ENCODE measurements around the gene PHC2.

PHC2 gene

GRCh38 chr1:33372677-33373076 is 58.2 kb downstream of the PHC2 start:
- no peak overlapping the region for H3K9ac ChIP-seq
- H3K36me3 ChIP-seq (ENCODE audit: insufficient read depth): no peaks in the 10 kb centered on the region
- no peak overlapping the region for H3K4me2 ChIP-seq

DNA sequence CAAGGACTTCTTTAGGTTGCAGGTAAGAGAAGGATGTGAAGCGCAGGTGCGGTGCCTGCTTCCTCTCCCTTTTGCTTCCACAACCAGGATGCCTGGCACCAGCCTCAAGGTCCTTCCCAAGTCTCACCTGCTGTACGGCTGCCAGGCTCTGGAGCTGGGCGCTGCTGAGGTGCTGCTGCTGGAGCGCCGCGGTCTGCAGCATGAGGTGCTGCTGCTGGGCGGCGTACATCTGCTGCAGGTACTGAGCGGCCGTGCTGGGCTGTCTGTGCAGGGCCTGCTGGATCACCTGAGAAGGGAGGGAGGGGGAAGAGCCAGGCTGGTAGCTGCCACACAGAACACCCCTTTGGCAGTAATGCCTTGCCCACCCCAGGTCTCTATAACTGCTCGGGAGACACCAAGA is 58.7 kb downstream of the PHC2 start:
- Histone ChIP-seq H3K4me1 (ENCODE audit: low read depth, poor library complexity, severe bottlenecking) (peaks cover 3% of the 10 kb centered on the region), H3K79me2 (ENCODE audit: insufficient read depth, low read depth) (no peaks in the 10 kb centered on the region), H3K4me2 (no peak overlapping the region), H2AFZ (ENCODE audit: low read depth) (no peak overlapping the region), H3K9ac (no peak overlapping the region), H3K27me3 (ENCODE audit: insufficient read depth, low read depth) (no peaks in the 10 kb centered on the region), H4K20me1 (ENCODE audit: insufficient read depth) (no peaks in the 10 kb centered on the region), H3K36me3 (ENCODE audit: insufficient read depth) (no peaks in the 10 kb centered on the region), H3K27ac (no peak overlapping the region), H3K4me3 (IDR thresholded peaks at IDR 0.05; ENCODE audit: insufficient read depth, low read depth, low read length) (no peak overlapping the region)
- TF ChIP-seq, protein P1, sequence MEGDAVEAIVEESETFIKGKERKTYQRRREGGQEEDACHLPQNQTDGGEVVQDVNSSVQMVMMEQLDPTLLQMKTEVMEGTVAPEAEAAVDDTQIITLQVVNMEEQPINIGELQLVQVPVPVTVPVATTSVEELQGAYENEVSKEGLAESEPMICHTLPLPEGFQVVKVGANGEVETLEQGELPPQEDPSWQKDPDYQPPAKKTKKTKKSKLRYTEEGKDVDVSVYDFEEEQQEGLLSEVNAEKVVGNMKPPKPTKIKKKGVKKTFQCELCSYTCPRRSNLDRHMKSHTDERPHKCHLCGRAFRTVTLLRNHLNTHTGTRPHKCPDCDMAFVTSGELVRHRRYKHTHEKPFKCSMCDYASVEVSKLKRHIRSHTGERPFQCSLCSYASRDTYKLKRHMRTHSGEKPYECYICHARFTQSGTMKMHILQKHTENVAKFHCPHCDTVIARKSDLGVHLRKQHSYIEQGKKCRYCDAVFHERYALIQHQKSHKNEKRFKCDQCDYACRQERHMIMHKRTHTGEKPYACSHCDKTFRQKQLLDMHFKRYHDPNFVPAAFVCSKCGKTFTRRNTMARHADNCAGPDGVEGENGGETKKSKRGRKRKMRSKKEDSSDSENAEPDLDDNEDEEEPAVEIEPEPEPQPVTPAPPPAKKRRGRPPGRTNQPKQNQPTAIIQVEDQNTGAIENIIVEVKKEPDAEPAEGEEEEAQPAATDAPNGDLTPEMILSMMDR (conservative IDR thresholded peaks at IDR 0.05; ENCODE audit: low read depth, low read length): no peak

More at GRCh38 chr1:33372677-33373076, 58.2 kb downstream of the PHC2 start:
- H3K4me1 ChIP-seq (ENCODE audit: low read depth, poor library complexity, severe bottlenecking): peaks cover under 1% of the 10 kb centered on the region
- no peak overlapping the region for H2AFZ ChIP-seq (ENCODE audit: low read depth)
- TF ChIP-seq, protein P1 (conservative IDR thresholded peaks at IDR 0.05; ENCODE audit: low read depth, low read length): no peak
- H3K4me3 ChIP-seq (IDR thresholded peaks at IDR 0.05; ENCODE audit: insufficient read depth, low read depth, low read length): no peak overlapping the region
- no peaks in the 10 kb centered on the region for H3K79me2 ChIP-seq (ENCODE audit: insufficient read depth, low read depth)
- no peak overlapping the region for H3K27ac ChIP-seq
- no peaks in the 10 kb centered on the region for H4K20me1 ChIP-seq (ENCODE audit: insufficient read depth)
- no peaks in the 10 kb centered on the region for H3K27me3 ChIP-seq (ENCODE audit: insufficient read depth, low read depth)

GRCh38 chr1:33371334-33371733 is 59.6 kb downstream of the PHC2 start:
- TF ChIP-seq, protein P1 (conservative IDR thresholded peaks at IDR 0.05; ENCODE audit: low read depth, low read length): no peak
- no peaks in the 10 kb centered on the region for H3K36me3 ChIP-seq (ENCODE audit: insufficient read depth)

GRCh38 chr1:33370827-33371226 is 60.1 kb downstream of the PHC2 start:
- H3K4me2 ChIP-seq: no peak overlapping the region
- H4K20me1 ChIP-seq (ENCODE audit: insufficient read depth): no peaks in the 10 kb centered on the region
- no peak overlapping the region for H3K9ac ChIP-seq
- no peaks in the 10 kb centered on the region for H3K79me2 ChIP-seq (ENCODE audit: insufficient read depth, low read depth)
- H3K36me3 ChIP-seq (ENCODE audit: insufficient read depth): no peaks in the 10 kb centered on the region
- TF ChIP-seq, protein P1 (conservative IDR thresholded peaks at IDR 0.05; ENCODE audit: low read depth, low read length): no peak
- H3K4me3 ChIP-seq (IDR thresholded peaks at IDR 0.05; ENCODE audit: insufficient read depth, low read depth, low read length): no peak overlapping the region
- H3K27ac ChIP-seq: no peak overlapping the region
- no peak overlapping the region for H2AFZ ChIP-seq (ENCODE audit: low read depth)
- peaks cover 4% of the 10 kb centered on the region for H3K4me1 ChIP-seq (ENCODE audit: low read depth, poor library complexity, severe bottlenecking)
- no peaks in the 10 kb centered on the region for H3K27me3 ChIP-seq (ENCODE audit: insufficient read depth, low read depth)

More at GRCh38 chr1:33371334-33371733, 59.6 kb downstream of the PHC2 start:
- Histone ChIP-seq H3K9ac (no peak overlapping the region), H3K4me3 (IDR thresholded peaks at IDR 0.05; ENCODE audit: insufficient read depth, low read depth, low read length) (no peak overlapping the region), H4K20me1 (ENCODE audit: insufficient read depth) (no peaks in the 10 kb centered on the region), H2AFZ (ENCODE audit: low read depth) (no peak overlapping the region), H3K27ac (no peak overlapping the region), H3K4me1 (ENCODE audit: low read depth, poor library complexity, severe bottlenecking) (peaks cover 3% of the 10 kb centered on the region), H3K79me2 (ENCODE audit: insufficient read depth, low read depth) (no peaks in the 10 kb centered on the region), H3K27me3 (ENCODE audit: insufficient read depth, low read depth) (no peaks in the 10 kb centered on the region), H3K4me2 (no peak overlapping the region)

All from KMS-11 (cell line).